MCF 10A (cell line): ENCODE data around the gene MED12L. TPM values are rescaled to one million over a fixed set of nuclear protein-coding genes. Genes with fewer than 3 reads are reported as not detected.

ENCODE experiments used
- BruUV-seq: library from RNA; stranded (reverse); fragments of 400-500 nt; replicated peaks from 2 replicates; lab custom pipeline; 2021; lab: Mats Ljungman, UMichigan
- CTCF ChIA-PET: fragments of 300-600 bp; sonication (Branson Sonifier 250); formaldehyde crosslinking; extraction: SDS; loops from one replicate; lab custom pipeline; 2021; ENCODE audit warnings: antibody characterized with exemption, inconsistent platforms; lab: Yijun Ruan, JAX
- POLR2A ChIA-PET: fragments of 300-600, 350-650 bp; sonication (Branson Sonifier 250); formaldehyde crosslinking; extraction: SDS; loops from one replicate; lab custom pipeline; 2020; ENCODE audit warnings: antibody characterized with exemption, inconsistent platforms; lab: Yijun Ruan, JAX
- DNase-seq: peaks from one replicate; pipeline ENCODE4 v3.0.0-alpha.2; 2018; ENCODE audit not compliant: unreplicated experiment
- H3K27ac Mint-ChIP-seq: one replicate; pipeline ENCODE4 v1.8.0; 2022; ENCODE audit warnings: mild to moderate bottlenecking, low read depth, mixed read lengths; ENCODE audit not compliant: unreplicated experiment
- H3K27me3 Mint-ChIP-seq: one replicate; pipeline ENCODE4 v1.8.0; 2022; ENCODE audit warnings: mixed read lengths; ENCODE audit not compliant: insufficient read depth, unreplicated experiment
- H3K36me3 Mint-ChIP-seq: one replicate; pipeline ENCODE4 v1.8.0; 2022; ENCODE audit warnings: mild to moderate bottlenecking, moderate library complexity, mixed read lengths; ENCODE audit not compliant: insufficient read depth, unreplicated experiment
- H3K4me1 Mint-ChIP-seq: one replicate; pipeline ENCODE4 v1.8.0; 2022; ENCODE audit warnings: mixed read lengths; ENCODE audit not compliant: insufficient read depth, unreplicated experiment
- H3K4me3 Mint-ChIP-seq: one replicate; pipeline ENCODE4 v1.8.0; 2022; ENCODE audit warnings: mild to moderate bottlenecking, moderate library complexity, mixed read lengths; ENCODE audit not compliant: unreplicated experiment
- H3K9me3 Mint-ChIP-seq: one replicate; pipeline ENCODE4 v1.8.0; 2022; ENCODE audit warnings: mixed read lengths; ENCODE audit not compliant: unreplicated experiment
- intact Hi-C: fragments of 100-400 bp; cut with micrococcal nuclease; formaldehyde crosslinking; loops from 2 replicates; pipeline ENCODE4 v1.14.1; 2022
- total RNA-seq: library from RNA; stranded (reverse); gene quantifications from 2 replicates; pipeline ENCODE4 v1.2.3, GENCODE V29; 2022
- TF ChIP-seq, protein P1 (sequence below): fragments of 200-600 bp; IDR thresholded peaks from one replicate; pipeline ENCODE4 v1.8.0; 2022; ENCODE audit warnings: antibody characterized with exemption, mild to moderate bottlenecking; ENCODE audit not compliant: unreplicated experiment

The MED12L gene
- total RNA-seq, 1 experiment from 2014 or later: 0.47 TPM

DNA sequence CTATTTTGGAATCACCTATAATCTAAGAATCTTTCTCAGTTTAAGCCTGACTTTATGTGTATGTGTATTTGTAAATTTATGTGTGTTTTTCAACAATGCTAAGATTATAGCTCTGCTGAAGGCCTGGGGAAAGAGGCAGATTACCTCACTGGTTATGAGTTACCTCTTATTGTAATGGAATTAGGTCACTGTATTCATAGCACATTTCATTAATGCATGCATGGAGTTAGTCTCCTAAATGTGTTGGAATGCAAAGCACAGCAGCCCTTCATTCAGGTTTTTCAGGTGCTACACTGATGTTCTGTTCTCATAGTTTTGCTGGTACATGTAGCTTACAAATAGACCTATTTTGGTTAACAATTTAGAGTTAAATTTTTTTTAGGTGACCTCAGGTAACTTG, 221.7 kb downstream of the MED12L start:
- H3K9me3 Mint-ChIP-seq: no peaks in the 10 kb centered on the region
- DNase-seq: no peak
- BruUV-seq: no TSS peak
- H3K27ac Mint-ChIP-seq: peak overlapping the region; percentile 79
- intact Hi-C loops: no loop called here
- peak overlapping the region; percentile 60 for H3K4me3 Mint-ChIP-seq
- H3K36me3 Mint-ChIP-seq: peaks cover 58% of the 10 kb centered on the region
- ChIA-PET POLR2A (interaction anchor here (0.6 to 8.0 kb wide), 7 partner anchors 9 to 331 kb away, joined by 3 to 341 read pairs (median 4); partner anchors contain the start of genes GPR87 and P2RY13), CTCF (interaction anchor here (0.5 to 5.6 kb wide), 9 partner anchors 7 to 139 kb away, joined by 3 to 65 read pairs (median 4); partner anchors contain the start of genes GPR87 and P2RY13)
- H3K27me3 Mint-ChIP-seq: no peaks in the 10 kb centered on the region
- TF ChIP-seq, protein P1, sequence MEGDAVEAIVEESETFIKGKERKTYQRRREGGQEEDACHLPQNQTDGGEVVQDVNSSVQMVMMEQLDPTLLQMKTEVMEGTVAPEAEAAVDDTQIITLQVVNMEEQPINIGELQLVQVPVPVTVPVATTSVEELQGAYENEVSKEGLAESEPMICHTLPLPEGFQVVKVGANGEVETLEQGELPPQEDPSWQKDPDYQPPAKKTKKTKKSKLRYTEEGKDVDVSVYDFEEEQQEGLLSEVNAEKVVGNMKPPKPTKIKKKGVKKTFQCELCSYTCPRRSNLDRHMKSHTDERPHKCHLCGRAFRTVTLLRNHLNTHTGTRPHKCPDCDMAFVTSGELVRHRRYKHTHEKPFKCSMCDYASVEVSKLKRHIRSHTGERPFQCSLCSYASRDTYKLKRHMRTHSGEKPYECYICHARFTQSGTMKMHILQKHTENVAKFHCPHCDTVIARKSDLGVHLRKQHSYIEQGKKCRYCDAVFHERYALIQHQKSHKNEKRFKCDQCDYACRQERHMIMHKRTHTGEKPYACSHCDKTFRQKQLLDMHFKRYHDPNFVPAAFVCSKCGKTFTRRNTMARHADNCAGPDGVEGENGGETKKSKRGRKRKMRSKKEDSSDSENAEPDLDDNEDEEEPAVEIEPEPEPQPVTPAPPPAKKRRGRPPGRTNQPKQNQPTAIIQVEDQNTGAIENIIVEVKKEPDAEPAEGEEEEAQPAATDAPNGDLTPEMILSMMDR: no peak
- H3K4me1 Mint-ChIP-seq: peaks cover 82% of the 10 kb centered on the region

DNA sequence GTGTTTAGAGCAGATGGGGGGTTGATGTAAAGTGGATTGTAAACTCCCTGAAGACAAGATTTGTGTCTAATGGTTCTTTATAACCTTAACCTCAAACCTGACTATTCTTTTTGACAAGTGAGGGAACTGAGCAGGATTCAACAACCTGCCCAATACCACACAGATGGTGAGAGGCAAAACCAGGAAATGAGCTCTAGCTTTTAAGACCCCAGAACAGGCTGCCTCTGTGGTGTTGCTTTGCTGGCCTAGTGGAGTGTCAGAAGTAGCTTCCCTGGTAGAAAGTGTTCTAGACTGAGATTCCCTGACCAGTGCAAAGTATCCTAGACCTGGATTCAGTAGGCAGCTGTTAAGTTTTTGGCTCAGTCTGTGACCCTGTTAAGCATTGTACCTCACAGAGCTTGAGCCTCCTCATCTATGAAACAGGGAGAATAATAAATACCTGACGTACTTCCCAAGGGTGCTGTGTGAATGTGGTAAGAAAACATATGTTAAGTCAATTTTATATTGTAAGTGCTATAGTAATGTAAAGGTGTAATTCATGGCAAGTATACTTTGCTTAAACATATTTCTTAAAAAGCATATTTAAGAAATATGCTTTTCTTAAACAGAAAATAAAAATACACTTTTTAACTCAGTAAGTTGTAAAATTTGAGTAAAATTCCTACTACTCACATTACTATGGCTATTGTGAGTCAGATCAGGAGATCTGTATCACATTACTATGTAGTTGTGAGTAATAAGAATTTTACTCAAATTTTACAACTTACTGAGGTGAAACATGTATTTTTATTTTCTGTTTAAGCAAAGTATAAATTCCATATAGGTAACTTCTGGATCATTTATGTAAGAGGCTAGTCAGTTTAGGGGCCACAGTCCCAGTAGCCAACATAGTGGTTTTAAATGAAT, 222.4 kb downstream of the MED12L start:
- TF ChIP-seq, protein P1: no peak
- Mint-ChIP-seq H3K9me3 (no peaks in the 10 kb centered on the region), H3K4me1 (peaks cover 75% of the 10 kb centered on the region), H3K4me3 (peak overlapping the region; percentile 60), H3K27ac (peak overlapping the region; percentile 79), H3K27me3 (no peaks in the 10 kb centered on the region), H3K36me3 (peaks cover 58% of the 10 kb centered on the region)
- POLR2A ChIA-PET: interaction anchor here (1.7 to 8.0 kb wide), 3 partner anchors 8 to 47 kb away, joined by 3 to 341 read pairs (median 66); partner anchors contain the start of gene GPR87
- no TSS peak for BruUV-seq
- DNase-seq: no peak
- CTCF ChIA-PET: interaction anchor here (0.5 to 5.6 kb wide), 7 partner anchors 6 to 1924 kb away, joined by 3 to 65 read pairs (median 4); partner anchors contain the start of genes GPR87 and P2RY13
- intact Hi-C loops: no loop called here

DNA sequence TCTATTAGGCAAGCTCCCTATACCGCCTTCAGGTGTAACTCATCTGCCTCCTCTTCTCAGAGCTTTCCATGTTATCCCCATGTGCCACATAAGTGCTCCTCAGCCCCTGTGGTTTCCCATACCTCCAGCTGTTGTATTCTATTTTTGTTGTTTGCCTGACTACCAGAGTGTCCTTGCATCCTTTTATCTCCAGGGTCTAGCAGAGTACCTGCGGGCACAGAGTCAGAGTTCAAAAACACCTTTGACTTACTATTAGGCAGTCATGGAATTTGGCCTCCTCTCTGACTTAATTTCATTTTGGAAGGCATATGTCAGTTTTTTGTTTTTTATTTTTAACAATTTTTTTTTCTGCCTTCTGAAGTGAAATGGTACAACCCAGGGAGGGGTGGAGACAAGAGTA, 224.1 kb downstream of the MED12L start:
- no peaks in the 10 kb centered on the region for H3K9me3 Mint-ChIP-seq
- H3K27ac Mint-ChIP-seq: peak overlapping the region; percentile 49
- CTCF ChIA-PET: interaction anchor here (0.5 to 1.0 kb wide), 5 partner anchors 17 to 549 kb away, joined by 3 to 5 read pairs (median 4); partner anchors contain the start of gene P2RY13
- no peaks in the 10 kb centered on the region for H3K27me3 Mint-ChIP-seq
- BruUV-seq: no TSS peak
- intact Hi-C loops: no loop called here
- H3K4me3 Mint-ChIP-seq: peak overlapping the region; percentile 42
- TF ChIP-seq, protein P1: no peak
- H3K36me3 Mint-ChIP-seq: peaks cover 61% of the 10 kb centered on the region
- POLR2A ChIA-PET: interaction anchor here (1.8 to 8.0 kb wide), 2 partner anchors 6 to 11 kb away, joined by 5 to 341 read pairs; partner anchors contain the start of gene GPR87
- no peak for DNase-seq
- peaks cover 60% of the 10 kb centered on the region for H3K4me1 Mint-ChIP-seq

DNA sequence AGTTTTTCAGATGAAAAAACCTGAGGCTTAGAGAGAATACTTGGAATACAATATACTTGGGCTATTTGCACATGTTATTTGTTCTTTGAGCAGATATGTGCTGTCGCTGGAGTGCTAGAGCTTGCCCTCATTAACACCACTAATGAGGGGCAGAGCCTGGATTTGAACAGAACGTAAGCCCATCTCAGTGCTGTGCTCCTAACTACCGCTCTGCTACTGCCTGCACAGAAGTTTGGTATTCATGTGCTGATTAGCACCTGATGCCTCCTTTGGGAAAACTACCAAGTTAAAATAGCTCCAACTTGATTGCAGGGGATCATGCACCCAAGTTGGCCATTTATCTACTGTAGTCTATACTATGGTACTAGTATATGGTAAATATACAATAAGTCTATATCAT, 227.5 kb downstream of the MED12L start:
- Mint-ChIP-seq H3K4me3 (no peak overlapping the region), H3K4me1 (peaks cover 32% of the 10 kb centered on the region), H3K9me3 (no peaks in the 10 kb centered on the region), H3K36me3 (peaks cover 49% of the 10 kb centered on the region), H3K27ac (no peak overlapping the region), H3K27me3 (no peaks in the 10 kb centered on the region)
- CTCF ChIA-PET: interaction anchor here (0.6 to 4.6 kb wide), 6 partner anchors 8 to 145 kb away, joined by 3 to 29 read pairs (median 5); no protein-coding TSS in a partner anchor
- POLR2A ChIA-PET: interaction anchor here (0.5 to 7.2 kb wide), 6 partner anchors 6 to 840 kb away, joined by 3 to 341 read pairs (median 4); partner anchors contain the start of gene P2RY13
- no peak for DNase-seq
- BruUV-seq: no TSS peak
- intact Hi-C loops: no loop called here
- TF ChIP-seq, protein P1: no peak
